Aorta (tissue), 5 donors: ENCODE results near the gene GAK. TPM values are rescaled to one million over a fixed set of nuclear protein-coding genes. Genes with fewer than 3 reads are reported as not detected.
A peak's percentile ranks its signal among the peaks of the same experiment; 100 is the strongest.

Experiments
- ATAC-seq: fragments of 200-7000 bp; cut with Tn5 transposase; one replicate; pipeline ENCODE4 v1.9.1; 2022; ENCODE audit warnings: moderate library complexity; ENCODE audit not compliant: low FRiP score
- DNase-seq, 2 donors: peaks; one replicate each; pipeline ENCODE4 v3.0.0-alpha.2; 2020
- H3K27ac ChIP-seq, 2 donors: one replicate each; pipeline ENCODE4 v1.5.1; 2013; ENCODE audit warnings: low read length in 2 of 2, mild to moderate bottlenecking in 2 of 2, moderate library complexity in 2 of 2, control low read depth in 1 of 2, inconsistent platforms in 1 of 2, low read depth in 1 of 2
- H3K27me3 ChIP-seq, 2 donors: one replicate each; pipeline ENCODE4 v1.6.1; 2013; ENCODE audit warnings: control low read depth in 1 of 2, low read length in 1 of 2, mild to moderate bottlenecking in 1 of 2, moderate library complexity in 1 of 2; ENCODE audit not compliant: insufficient read depth in 2 of 2, control insufficient read depth in 1 of 2
- H3K36me3 ChIP-seq, 2 donors: one replicate each; pipeline ENCODE4 v1.6.1; 2013; ENCODE audit warnings: control low read depth in 1 of 2, low read length in 1 of 2, mild to moderate bottlenecking in 1 of 2; ENCODE audit not compliant: insufficient read depth in 2 of 2, control insufficient read depth in 1 of 2
- H3K4me1 ChIP-seq, 2 donors: one replicate each; pipeline ENCODE4 v1.6.1; 2013; ENCODE audit warnings: low read length in 2 of 2, control low read depth in 1 of 2, mild to moderate bottlenecking in 1 of 2, moderate library complexity in 1 of 2; ENCODE audit not compliant: insufficient read depth in 2 of 2, control insufficient read depth in 1 of 2
- H3K4me3 ChIP-seq, 2 donors: one replicate each; pipeline ENCODE4 v1.5.1; 2013; ENCODE audit warnings: low read length in 2 of 2, control low read depth in 1 of 2, mild to moderate bottlenecking in 1 of 2
- H3K9me3 ChIP-seq: one replicate; pipeline ENCODE4 v1.6.1; 2013; ENCODE audit warnings: mild to moderate bottlenecking, low read length; ENCODE audit not compliant: control insufficient read depth
- WGBS, 2 donors: extraction: QIAGEN DNeasy Blood & Tissue Kit; methylation state at CpG; one replicate each; pipeline ENCODE4 v1.1.7; 2013; 5-methylcytosine and 5-hydroxymethylcytosine counted together
- intact Hi-C, 2 donors: fragments of 100-400 bp; cut with DNase I; formaldehyde crosslinking; loops; one replicate each; pipeline versions ENCODE4 v1.14.2 to v1.15.0; 2022
- polyA plus RNA-seq, 2 donors: library from polyadenylated mRNA; stranded (reverse); fragments of 200-250 nt; gene quantifications; one replicate each; pipeline ENCODE4 v1.2.3, GENCODE V29; 2013
- total RNA-seq, 2 donors: library from RNA; stranded (reverse); fragmentation: NEBNext Ultra II Directional; extraction: Animal tissue kit (Norgen Biotek cat#: 25700); gene quantifications; one replicate each; pipeline ENCODE4 v1.2.1, GENCODE V29; 2021
- donor health status: healthy with polysubstance abuse.
- donor health status: Bipolar disorder and iron deficiency.
- donor health status: DM: no; HTN: no; CAD: no.
- donor health status: DM: no; HTN: no; CAD: no.
- donor health status: DM: yes; HTN: yes; CAD: no.

Gene GAK
- total and polyA plus RNA-seq, 4 donors: 52.0 to 300 (median 94.4) TPM

- 92% methylated on average over 11 of the region's 11 CpGs for WGBS, 2 donors
- DNase-seq: peak; percentile 38 to 55
- peaks cover 8% of the 10 kb centered on the region in 2 donors for H3K36me3 ChIP-seq
Measured at GRCh38 chr4:854356-854755, 77.8 kb downstream of the GAK start.

GRCh38 chr4:853416-853781 is 78.7 kb downstream of the GAK start:
- ATAC-seq (no peak), DNase-seq (peak; percentile 42 to 60)
- Histone ChIP-seq H3K4me1 (no peaks in the 10 kb centered on the region), H3K9me3 (no peaks in the 10 kb centered on the region), H3K27ac (no peak overlapping the region), H3K4me3 (no peak overlapping the region), H3K36me3 (peaks cover 5 to 8% of the 10 kb centered on the region in 2 donors), H3K27me3 (no peaks in the 10 kb centered on the region)
- 94 to 96% methylated on average over 33 of the region's 33 CpGs for WGBS, 2 donors
- intact Hi-C loops: no loop called here

More at GRCh38 chr4:854356-854755, 77.8 kb downstream of the GAK start:
- Histone ChIP-seq H3K27ac (no peak overlapping the region), H3K27me3 (no peaks in the 10 kb centered on the region), H3K9me3 (no peaks in the 10 kb centered on the region), H3K4me3 (no peak overlapping the region), H3K4me1 (no peaks in the 10 kb centered on the region)
- ATAC-seq: no peak
- intact Hi-C loops: no loop called here

- DNase-seq (peak in 1 of 2 donors; percentile 44), ATAC-seq (peak; percentile 8)
- no peaks in the 10 kb centered on the region for H3K27me3 ChIP-seq
- 95 to 96% methylated on average over 33 of the region's 33 CpGs for WGBS, 2 donors
- intact Hi-C loops: no loop called here
- H3K36me3 ChIP-seq: peaks cover 2 to 4% of the 10 kb centered on the region in 2 donors
- no peaks in the 10 kb centered on the region for H3K9me3 ChIP-seq
- no peak overlapping the region for H3K27ac ChIP-seq
- no peak overlapping the region for H3K4me3 ChIP-seq
- H3K4me1 ChIP-seq: no peaks in the 10 kb centered on the region
Measured at GRCh38 chr4:851701-852430, 80.2 kb downstream of the GAK start.

GRCh38 chr4:850323-850945 is 81.7 kb downstream of the GAK start:
- intact Hi-C loops: no loop called here
- Histone ChIP-seq H3K4me3 (no peak overlapping the region), H3K36me3 (peaks cover 2 to 4% of the 10 kb centered on the region in 2 donors), H3K9me3 (no peaks in the 10 kb centered on the region), H3K4me1 (no peaks in the 10 kb centered on the region), H3K27ac (no peak overlapping the region), H3K27me3 (no peaks in the 10 kb centered on the region)
- ATAC-seq (no peak), DNase-seq (peak in 1 of 2 donors; percentile 41)
- 91 to 94% methylated on average over 14 to 18 of the region's 18 CpGs for WGBS, 2 donors

GRCh38 chr4:849478-850175 is 82.5 kb downstream of the GAK start:
- H3K9me3 ChIP-seq: no peaks in the 10 kb centered on the region
- DNase-seq (peak in 1 of 2 donors; percentile 32), ATAC-seq (no peak)
- H3K4me1 ChIP-seq: no peaks in the 10 kb centered on the region
- no peaks in the 10 kb centered on the region for H3K27me3 ChIP-seq
- H3K4me3 ChIP-seq: no peak overlapping the region
- WGBS, 2 donors: 95% methylated on average over 50 of the region's 50 CpGs
- H3K27ac ChIP-seq: no peak overlapping the region
- intact Hi-C loops: no loop called here
- peaks cover 2 to 4% of the 10 kb centered on the region in 2 donors for H3K36me3 ChIP-seq

- intact Hi-C loops: no loop called here
- WGBS, 2 donors: 86 to 89% methylated on average over 26 to 27 of the region's 27 CpGs
- no peaks in the 10 kb centered on the region for H3K9me3 ChIP-seq
- no peaks in the 10 kb centered on the region for H3K27me3 ChIP-seq
- peaks cover 2 to 4% of the 10 kb centered on the region in 2 donors for H3K36me3 ChIP-seq
- ATAC-seq (no peak), DNase-seq (peak in 1 of 2 donors; percentile 25)
- no peak overlapping the region for H3K4me3 ChIP-seq
- H3K4me1 ChIP-seq: no peaks in the 10 kb centered on the region
- H3K27ac ChIP-seq: no peak overlapping the region
Measured at GRCh38 chr4:848803-849477, 83.2 kb downstream of the GAK start.

- Histone ChIP-seq H3K4me3 (no peak overlapping the region), H3K36me3 (peaks cover 2 to 4% of the 10 kb centered on the region in 2 donors), H3K27ac (no peak overlapping the region), H3K9me3 (no peaks in the 10 kb centered on the region), H3K4me1 (no peaks in the 10 kb centered on the region), H3K27me3 (no peaks in the 10 kb centered on the region)
- no peak for ATAC-seq
- WGBS, 2 donors: 88 to 89% methylated on average over 16 of the region's 16 CpGs
- peak in 1 of 2 donors; percentile 37 for DNase-seq
- intact Hi-C loops: no loop called here
Measured at GRCh38 chr4:848307-848691, 83.8 kb downstream of the GAK start.

GRCh38 chr4:845836-846251 is 86.3 kb downstream of the GAK start:
- DNase-seq (peak in 1 of 2 donors; percentile 19), ATAC-seq (no peak)
- Histone ChIP-seq H3K36me3 (peaks cover 2 to 4% of the 10 kb centered on the region in 2 donors), H3K4me3 (no peak overlapping the region), H3K4me1 (no peaks in the 10 kb centered on the region), H3K9me3 (no peaks in the 10 kb centered on the region), H3K27me3 (no peaks in the 10 kb centered on the region), H3K27ac (no peak overlapping the region)
- 58 to 60% methylated on average over 14 of the region's 14 CpGs for WGBS, 2 donors
- intact Hi-C loops: no loop called here
